H9 (cell line): ENCODE data around the gene ANAPC15. TPM values are rescaled to one million over a fixed set of nuclear protein-coding genes. Genes with fewer than 3 reads are reported as not detected.
A peak's percentile ranks its signal among the peaks of the same experiment; 100 is the strongest.

Experiments used
- DNase-seq: peaks from one replicate; pipeline ENCODE4 v3.0.0-alpha.2; 2017
- H2AFZ ChIP-seq: one replicate; pipeline ENCODE4 v1.6.1; 2013; ENCODE audit warnings: mild to moderate bottlenecking, low read length, control low read depth, moderate library complexity
- H2AK5ac ChIP-seq: 2 replicates; pipeline ENCODE4 v1.6.1; 2013; ENCODE audit warnings: low read length, control low read depth, mixed read lengths; ENCODE audit not compliant: insufficient read length
- H2BK120ac ChIP-seq: one replicate; pipeline ENCODE4 v1.6.1; 2013; ENCODE audit warnings: low read depth, mild to moderate bottlenecking, low read length, control low read depth, inconsistent platforms; ENCODE audit not compliant: poor library complexity, severe bottlenecking
- H2BK12ac ChIP-seq: 2 replicates; pipeline ENCODE4 v1.6.1; 2013; ENCODE audit warnings: low read length, control low read depth, mixed read lengths, low read depth; ENCODE audit not compliant: insufficient read length
- H2BK15ac ChIP-seq: 2 replicates; pipeline ENCODE4 v1.6.1; 2013; ENCODE audit warnings: low read depth, low read length, control low read depth
- H2BK20ac ChIP-seq: one replicate; pipeline ENCODE4 v1.6.1; 2013; ENCODE audit warnings: low read depth, mild to moderate bottlenecking, low read length, control low read depth, inconsistent platforms; ENCODE audit not compliant: poor library complexity, severe bottlenecking
- H2BK5ac ChIP-seq: 2 replicates; pipeline ENCODE4 v1.6.1; 2013; ENCODE audit warnings: low read length, control low read depth, mixed read lengths; ENCODE audit not compliant: insufficient read length
- H3K14ac ChIP-seq: 2 replicates; pipeline ENCODE4 v1.6.1; 2013; ENCODE audit warnings: low read length, control low read depth; ENCODE audit not compliant: insufficient read depth
- H3K18ac ChIP-seq: 2 replicates; pipeline ENCODE4 v1.6.1; 2013; ENCODE audit warnings: low read depth, mild to moderate bottlenecking, mixed read lengths, low read length, control low read depth; ENCODE audit not compliant: insufficient read length
- H3K23ac ChIP-seq: 2 replicates; pipeline ENCODE4 v1.6.1; 2013; ENCODE audit warnings: low read length, control low read depth, mixed read lengths, low read depth; ENCODE audit not compliant: insufficient read length
- H3K23me2 ChIP-seq: 2 replicates; pipeline ENCODE4 v1.6.1; 2013; ENCODE audit warnings: low read depth, mild to moderate bottlenecking, mixed read lengths, low read length, control low read depth; ENCODE audit not compliant: insufficient read length, poor library complexity, severe bottlenecking
- H3K27ac ChIP-seq: 2 replicates; pipeline ENCODE4 v1.5.1; 2013; ENCODE audit warnings: low read length, control low read depth, mixed read lengths, low read depth; ENCODE audit not compliant: insufficient read length
- H3K27me3 ChIP-seq: 2 replicates; pipeline ENCODE4 v1.6.1; 2013; ENCODE audit warnings: low read length, control low read depth, inconsistent platforms; ENCODE audit not compliant: insufficient read depth
- H3K4ac ChIP-seq: 2 replicates; pipeline ENCODE4 v1.6.1; 2013; ENCODE audit warnings: low read depth, mild to moderate bottlenecking, control low read depth, inconsistent platforms, low read length, moderate library complexity
- H3K4me1 ChIP-seq: 2 replicates; pipeline ENCODE4 v1.6.1; 2013; ENCODE audit warnings: low read length, control low read depth, inconsistent platforms; ENCODE audit not compliant: insufficient read depth
- H3K4me2 ChIP-seq: 2 replicates; pipeline ENCODE4 v1.6.1; 2013; ENCODE audit warnings: low read length, control low read depth, mixed read lengths; ENCODE audit not compliant: insufficient read length, insufficient read depth
- H3K56ac ChIP-seq: 2 replicates; pipeline ENCODE4 v1.6.1; 2013; ENCODE audit warnings: low read depth, mild to moderate bottlenecking, mixed read lengths, low read length, control low read depth; ENCODE audit not compliant: insufficient read length
- H3K79me1 ChIP-seq: 2 replicates; pipeline ENCODE4 v1.6.1; 2013; ENCODE audit warnings: low read depth, mild to moderate bottlenecking, moderate library complexity, low read length, control low read depth, inconsistent platforms; ENCODE audit not compliant: insufficient read depth, poor library complexity, severe bottlenecking
- H3K79me2 ChIP-seq: 2 replicates; pipeline ENCODE4 v1.6.1; 2013; ENCODE audit warnings: low read length, control low read depth, inconsistent platforms; ENCODE audit not compliant: insufficient read depth
- H3K9ac ChIP-seq: 2 replicates; pipeline ENCODE4 v1.6.1; 2013; ENCODE audit warnings: low read length, control low read depth, mixed read lengths; ENCODE audit not compliant: insufficient read length; ENCODE audit errors: extremely low read depth
- H3K9me3 ChIP-seq: one replicate; pipeline ENCODE4 v1.6.1; 2013; ENCODE audit warnings: low read depth, low read length, inconsistent platforms; ENCODE audit not compliant: control insufficient read depth
- H3T11ph ChIP-seq: one replicate; pipeline ENCODE4 v1.6.1; 2013; ENCODE audit warnings: mild to moderate bottlenecking, low read length, control low read depth, inconsistent platforms
- H4K20me1 ChIP-seq: one replicate; pipeline ENCODE4 v1.6.1; 2013; ENCODE audit not compliant: control insufficient read depth, insufficient read length, insufficient read depth
- H4K5ac ChIP-seq: 2 replicates; pipeline ENCODE4 v1.6.1; 2013; ENCODE audit warnings: low read depth, mild to moderate bottlenecking, mixed read lengths, low read length, control low read depth; ENCODE audit not compliant: insufficient read length
- H4K8ac ChIP-seq: replicated peaks from 2 replicates; pipeline ENCODE4 v1.6.1; 2013; ENCODE audit warnings: low read length, control low read depth, mixed read lengths, low read depth; ENCODE audit not compliant: insufficient read length
- H4K91ac ChIP-seq: 2 replicates; pipeline ENCODE4 v1.6.1; 2013; ENCODE audit warnings: low read depth, mild to moderate bottlenecking, moderate library complexity, mixed read lengths, low read length, control low read depth; ENCODE audit not compliant: insufficient read length
- H3K27ac Mint-ChIP-seq, 3 experiments: 2 replicates in 2 of 3; 3 replicates in 1 of 3; pipeline ENCODE4 v1.8.0; 2020 to 2021; ENCODE audit warnings: mixed read lengths in 3 of 3, mild to moderate bottlenecking in 1 of 3, moderate library complexity in 1 of 3
- H3K27me3 Mint-ChIP-seq: 2 replicates; pipeline ENCODE4 v1.8.0; 2021; ENCODE audit warnings: low read depth, mild to moderate bottlenecking, moderate library complexity, mixed read lengths
- H3K36me3 Mint-ChIP-seq, 3 experiments: 2 replicates in 2 of 3; 3 replicates in 1 of 3; pipeline ENCODE4 v1.8.0; 2020 to 2021; ENCODE audit warnings: low read depth in 3 of 3, mixed read lengths in 3 of 3; ENCODE audit not compliant: insufficient read depth in 1 of 3
- H3K4me1 Mint-ChIP-seq, 2 experiments: 2 replicates each; pipeline ENCODE4 v1.8.0; 2020; ENCODE audit warnings: mixed read lengths in 2 of 2
- H3K4me3 Mint-ChIP-seq, 2 experiments: 2 replicates in 1 of 2; 3 replicates in 1 of 2; pipeline ENCODE4 v1.8.0; 2020 to 2021; ENCODE audit warnings: mild to moderate bottlenecking in 2 of 2, mixed read lengths in 2 of 2, moderate library complexity in 1 of 2
- H3K9me3 Mint-ChIP-seq, 2 experiments: 2 replicates in 1 of 2; 3 replicates in 1 of 2; pipeline ENCODE4 v1.8.0; 2020; ENCODE audit warnings: mild to moderate bottlenecking in 2 of 2, mixed read lengths in 2 of 2, moderate library complexity in 1 of 2
- CTCF ChIP-seq: fragments of 200-600 bp; sonication (generic); conservative IDR thresholded peaks from 3 replicates; pipeline ENCODE4 v1.8.0; 2021; ENCODE audit warnings: antibody characterized with exemption, mild to moderate bottlenecking
- WGBS: extraction: QIAGEN DNeasy Blood & Tissue Kit; methylation state at CpG from one replicate; pipeline ENCODE4 v1.1.7; 2013; ENCODE audit warnings: missing lambda C conversion rate, low lambda C conversion rate, mixed read lengths; ENCODE audit not compliant: insufficient read length; ENCODE audit errors: extremely low coverage; 5-methylcytosine and 5-hydroxymethylcytosine counted together
- total RNA-seq: library from RNA; stranded (reverse); gene quantifications from 2 replicates; pipeline ENCODE4 v1.2.1, GENCODE V29; 2021

ANAPC15 gene
- total RNA-seq, 1 experiment from 2014 or later, result 72.6 TPM

GRCh38 chr11:72102631-72102945 is 9.9 kb downstream of the ANAPC15 start:
- peak overlapping the region; percentile 75 for H3K18ac ChIP-seq
- no CpG with 5 or more reads among the region's 9 CpGs for WGBS
- no peak overlapping the region for H4K5ac ChIP-seq
- Mint-ChIP-seq H3K9me3 (no peaks in the 10 kb centered on the region), H3K36me3 (peaks cover 15 to 46% (median 33%) of the 10 kb centered on the region in 3 experiments), H3K4me1 (peaks cover 24 to 30% of the 10 kb centered on the region in 2 experiments), H3K27ac (peak overlapping the region; percentile 91 to 99 (median 94)), H3K27me3 (no peaks in the 10 kb centered on the region), H3K4me3 (peak overlapping the region; percentile 93)
- TF ChIP-seq CTCF, result no peak
- no peak for DNase-seq
- H2BK20ac ChIP-seq, result no peak overlapping the region
- H3K56ac ChIP-seq, result no peak overlapping the region
- H3K4me1 ChIP-seq, result no peaks in the 10 kb centered on the region; the same call in 1 of the 2 replicates
- peak overlapping the region; percentile 21; the same call in 1 of the 2 replicates for H3K4ac ChIP-seq
- peaks cover 14% of the 10 kb centered on the region; the same call in 1 of the 2 replicates for H3K79me2 ChIP-seq
- no peak overlapping the region for H2AK5ac ChIP-seq
- H3K9me3 ChIP-seq, result no peaks in the 10 kb centered on the region
- H4K20me1 ChIP-seq, result peaks cover 2% of the 10 kb centered on the region
- peak overlapping the region; percentile 34 for H3K27ac ChIP-seq
- no peak overlapping the region for H2AFZ ChIP-seq
- H2BK15ac ChIP-seq, result no peak overlapping the region
- H4K91ac ChIP-seq, result no peak overlapping the region
- no peak overlapping the region for H2BK120ac ChIP-seq
- H3K27me3 ChIP-seq, result no peaks in the 10 kb centered on the region
- H3T11ph ChIP-seq, result no peak overlapping the region
- no peak overlapping the region for H2BK12ac ChIP-seq
- H3K79me1 ChIP-seq, result peaks cover 3% of the 10 kb centered on the region
- H3K14ac ChIP-seq, result peak overlapping the region; percentile 80; the same call in 1 of the 2 replicates
- H3K4me2 ChIP-seq, result peak overlapping the region; percentile 78
- peaks cover 7% of the 10 kb centered on the region for H3K23me2 ChIP-seq
- H3K23ac ChIP-seq, result no peak overlapping the region
- H2BK5ac ChIP-seq, result no peak overlapping the region
- H4K8ac ChIP-seq, result no peak overlapping the region
- H3K9ac ChIP-seq, result peak overlapping the region; percentile 97
